A549 (cell line): ENCODE measurements around the gene CD81. TPM values are rescaled to one million over a fixed set of nuclear protein-coding genes. Genes with fewer than 3 reads are reported as not detected.

Experiments used
- BCL3 ChIP-seq: fragments of >200 bp; sonication (Bioruptor Twin); formaldehyde crosslinking; IDR thresholded peaks from 3 replicates; pipeline ENCODE4 v1.6.1; 2016
- CBX2 ChIP-seq: fragments of 200-600 bp; sonication (generic); IDR thresholded peaks from 2 replicates; pipeline ENCODE4 v1.6.1; 2016; ENCODE audit warnings: low read depth, mild to moderate bottlenecking, borderline replicate concordance
- CEBPB ChIP-seq, 2 experiments: fragments of >200 bp in 1 of 2; sonication (Bioruptor Twin) in 1 of 2; formaldehyde crosslinking in 1 of 2; IDR thresholded peaks; 2 replicates each; pipeline ENCODE4 v1.6.1; 2012 to 2016
- CHD2 ChIP-seq: fragments of 150-350 bp; IDR thresholded peaks from 2 replicates; pipeline ENCODE4 v1.6.1; 2014; ENCODE audit warnings: low read length; ENCODE audit not compliant: partially characterized antibody
- CHD4 ChIP-seq: fragments of 200-600 bp; sonication (generic); IDR thresholded peaks from 2 replicates; pipeline ENCODE4 v1.6.1; 2016; ENCODE audit warnings: antibody characterized with exemption, mild to moderate bottlenecking, borderline replicate concordance
- CTCF ChIP-seq: fragments of >200 bp; sonication (Bioruptor Twin); formaldehyde crosslinking; IDR thresholded peaks from 3 replicates; pipeline ENCODE4 v1.5.1; 2016
- EP300 ChIP-seq, 2 experiments: fragments of >200 bp; sonication (Bioruptor Twin); formaldehyde crosslinking; IDR thresholded peaks; 2 replicates in 1 of 2; 3 replicates in 1 of 2; pipeline ENCODE4 v1.6.1; 2016 to 2017
- FOSB ChIP-seq: fragments of 250-450 bp; sonication (Bioruptor Pico); IDR thresholded peaks from 2 replicates; pipeline ENCODE4 v1.5.0; 2020; ENCODE audit warnings: mild to moderate bottlenecking, moderate library complexity
- FOXS1 ChIP-seq: fragments of 250-450 bp; sonication (Bioruptor Pico); IDR thresholded peaks from 2 replicates; pipeline ENCODE4 v1.5.0; 2020; ENCODE audit warnings: mild to moderate bottlenecking, moderate library complexity
- GATA3 ChIP-seq: IDR thresholded peaks from 2 replicates; pipeline ENCODE4 v1.6.1; 2012; ENCODE audit warnings: borderline replicate concordance
- HDAC2 ChIP-seq: fragments of 200-600 bp; sonication (generic); IDR thresholded peaks from 2 replicates; pipeline ENCODE4 v1.6.1; 2016
- HMGXB4 ChIP-seq: fragments of 250-450 bp; sonication (Bioruptor Pico); IDR thresholded peaks from 2 replicates; pipeline ENCODE4 v1.5.0; 2021; ENCODE audit warnings: mild to moderate bottlenecking, moderate library complexity, borderline replicate concordance
- HOXB13 ChIP-seq: fragments of 250-450 bp; sonication (Bioruptor Pico); IDR thresholded peaks from 2 replicates; pipeline ENCODE4 v1.5.0; 2020; ENCODE audit warnings: low read depth, mild to moderate bottlenecking, moderate library complexity
- JUN ChIP-seq, 2 experiments: fragments of >200 bp; sonication (Bioruptor Twin); formaldehyde crosslinking; IDR thresholded peaks; 2 replicates in 1 of 2; 3 replicates in 1 of 2; pipeline ENCODE4 v1.6.1; 2016 to 2017
- MAZ ChIP-seq: fragments of 150-350 bp; IDR thresholded peaks from 2 replicates; pipeline ENCODE4 v1.6.1; 2014; ENCODE audit warnings: antibody characterized with exemption, low read depth, low read length, borderline replicate concordance
- NR3C1 ChIP-seq: fragments of >200 bp; sonication (Bioruptor Twin); formaldehyde crosslinking; IDR thresholded peaks from 3 replicates; pipeline ENCODE4 v1.6.1; 2017
- POLR2A ChIP-seq: IDR thresholded peaks from 2 replicates; pipeline ENCODE4 v1.6.1; 2012; ENCODE audit warnings: mild to moderate bottlenecking, low read length
- POLR2AphosphoS2 ChIP-seq: conservative IDR thresholded peaks from 2 replicates; pipeline ENCODE4 v1.6.1; 2012; ENCODE audit warnings: low read length, improper control_type of control experiment, inconsistent platforms
- RAD21 ChIP-seq, 2 experiments: fragments of >200 bp in 1 of 2; sonication (Bioruptor Twin) in 1 of 2; formaldehyde crosslinking in 1 of 2; IDR thresholded peaks in 1 of 2; conservative IDR thresholded peaks in 1 of 2; 2 replicates in 1 of 2; 3 replicates in 1 of 2; pipeline ENCODE4 v1.6.1; 2012 to 2018; ENCODE audit warnings: inconsistent platforms in 1 of 2
- RCOR1 ChIP-seq: fragments of 150-350 bp; IDR thresholded peaks from 2 replicates; pipeline ENCODE4 v1.6.1; 2014; ENCODE audit warnings: antibody characterized with exemption, low read length, low read depth
- SREBF2 ChIP-seq: fragments of 450-650 bp; IDR thresholded peaks from 2 replicates; pipeline ENCODE4 v1.6.1; 2014; ENCODE audit warnings: mild to moderate bottlenecking, moderate library complexity
- TFCP2L1 ChIP-seq: fragments of 250-450 bp; sonication (Bioruptor Pico); IDR thresholded peaks from 2 replicates; pipeline ENCODE4 v1.5.0; 2021; ENCODE audit warnings: mild to moderate bottlenecking
- TP53 ChIP-seq: fragments of 250-450 bp; sonication (Bioruptor Pico); IDR thresholded peaks from 2 replicates; pipeline ENCODE4 v1.5.0; 2021; ENCODE audit warnings: mild to moderate bottlenecking, moderate library complexity
- ZC3H11A ChIP-seq: fragments of 450-650 bp; IDR thresholded peaks from 2 replicates; pipeline ENCODE4 v1.6.1; 2014; ENCODE audit warnings: antibody characterized with exemption, mild to moderate bottlenecking
- ZFP36 ChIP-seq: fragments of 450-650 bp; IDR thresholded peaks from 2 replicates; pipeline ENCODE4 v1.6.1; 2014; ENCODE audit warnings: borderline replicate concordance; ENCODE audit not compliant: partially characterized antibody
- ZNF302 ChIP-seq: fragments of 250-450 bp; sonication (Bioruptor Pico); IDR thresholded peaks from 2 replicates; pipeline ENCODE4 v1.9.0; 2021; ENCODE audit warnings: inconsistent platforms, mild to moderate bottlenecking, moderate library complexity
- ZSCAN20 ChIP-seq: fragments of 250-450 bp; sonication (Bioruptor Pico); IDR thresholded peaks from 2 replicates; pipeline ENCODE4 v1.8.0; 2022; ENCODE audit warnings: mild to moderate bottlenecking, moderate library complexity
- polyA plus RNA-seq, 4 experiments: library from polyadenylated mRNA; depleted of rRNA in 3 of 4; stranded (reverse); fragments of >200 nt; fragmentation: RNase III in 1 of 4; extraction: RNeasy Plus Mini Kit Qiagen cat#74134 plus additional on column Dnase treatment in 1 of 4; gene quantifications; 2 replicates in 3 of 4; 3 replicates in 1 of 4; pipeline ENCODE4 v1.2.3, GENCODE V29; 2011 to 2017
- TF ChIP-seq, protein P1 (sequence below): fragments of 200-600 bp; sonication (generic); IDR thresholded peaks from 2 replicates; pipeline ENCODE4 v1.6.1; 2016; ENCODE audit warnings: antibody characterized with exemption, mild to moderate bottlenecking, moderate library complexity
- TF ChIP-seq, protein P2 (sequence below): IDR thresholded peaks from 2 replicates; pipeline ENCODE4 v1.6.1; 2012

Gene CD81
- polyA plus RNA-seq, 2 of the 4 experiments (the other 2 are of a cell fraction) = 125 to 247 TPM

DNA sequence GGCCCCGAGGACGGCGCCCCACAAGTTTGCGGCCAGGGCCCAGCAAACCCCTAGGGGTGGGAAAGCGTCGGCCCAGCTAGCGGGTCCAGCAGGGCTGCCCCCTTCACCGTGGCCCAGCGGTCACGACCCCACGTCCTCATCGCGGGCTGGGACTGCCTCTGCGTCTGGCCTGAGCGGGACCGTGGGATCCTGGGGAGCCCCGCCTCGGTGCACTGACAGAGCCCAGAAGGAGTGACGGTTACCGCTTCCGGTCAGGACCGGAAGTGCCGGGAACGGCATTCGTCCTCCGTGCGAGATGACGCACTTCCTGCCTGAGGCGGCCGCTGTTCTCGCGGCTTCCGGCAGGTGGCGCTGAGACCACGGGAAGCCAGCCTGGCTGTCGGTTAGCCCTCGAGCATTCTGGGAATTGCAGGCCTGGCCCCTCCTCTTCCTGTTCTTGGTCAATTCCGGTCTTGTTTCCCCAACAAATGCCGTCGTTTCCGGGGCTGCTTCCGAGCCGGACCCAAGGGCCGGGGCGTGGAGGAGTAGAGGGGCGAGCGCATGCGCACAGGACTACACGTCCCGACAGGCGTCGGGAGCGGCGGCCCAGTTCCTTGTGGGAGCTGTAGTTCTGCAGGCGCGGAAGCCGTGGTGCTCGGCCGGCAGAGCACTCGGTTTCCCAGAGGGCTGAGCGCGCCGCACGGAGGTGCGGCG lies 23.1 kb downstream of the CD81 start, which contains the start of gene TSSC4 (continued):
- TF ChIP-seq FOXS1 (CRISPR knock-in tag) (no peak), JUN (IDR thresholded peaks at IDR 0.05) (peak; percentile 21 to 95; a peak in 4 of 5 replicates), ZSCAN20 (CRISPR knock-in tag) (no peak), EP300 (IDR thresholded peaks at IDR 0.05) (no peak), HOXB13 (CRISPR knock-in tag) (no peak), BCL3 (peak; percentile 76; the same call in 1 of the 3 replicates), RAD21 (conservative IDR thresholded peaks at IDR 0.05 in 1 of 2, IDR thresholded peaks at IDR 0.05 in 1 of 2) (peak; percentile 60 to 66), SREBF2 (no peak), HMGXB4 (CRISPR knock-in tag) (no peak), MAZ (peak; percentile 79; the same call in 1 of the 2 replicates), CHD2 (no peak), CTCF (peak; percentile 91), FOSB (CRISPR knock-in tag) (no peak), GATA3 (peak; percentile 28; the same call in 1 of the 2 replicates), CHD4 (no peak), NR3C1 (no peak), ZC3H11A (no peak; the same call in 1 of the 2 replicates), RCOR1 (no peak), POLR2AphosphoS2 (no peak; the same call in none of the 2 replicates), ZNF302 (CRISPR knock-in tag) (no peak), HDAC2 (no peak), TFCP2L1 (CRISPR knock-in tag) (no peak), POLR2A (peak; percentile 89), CBX2 (no peak), ZFP36 (no peak), CEBPB (IDR thresholded peaks at IDR 0.05) (peak in 1 of 2 experiments; percentile 43; a peak in 1 of 4 replicates), TP53 (CRISPR knock-in tag) (peak; percentile 75)
- TF ChIP-seq, protein P1, sequence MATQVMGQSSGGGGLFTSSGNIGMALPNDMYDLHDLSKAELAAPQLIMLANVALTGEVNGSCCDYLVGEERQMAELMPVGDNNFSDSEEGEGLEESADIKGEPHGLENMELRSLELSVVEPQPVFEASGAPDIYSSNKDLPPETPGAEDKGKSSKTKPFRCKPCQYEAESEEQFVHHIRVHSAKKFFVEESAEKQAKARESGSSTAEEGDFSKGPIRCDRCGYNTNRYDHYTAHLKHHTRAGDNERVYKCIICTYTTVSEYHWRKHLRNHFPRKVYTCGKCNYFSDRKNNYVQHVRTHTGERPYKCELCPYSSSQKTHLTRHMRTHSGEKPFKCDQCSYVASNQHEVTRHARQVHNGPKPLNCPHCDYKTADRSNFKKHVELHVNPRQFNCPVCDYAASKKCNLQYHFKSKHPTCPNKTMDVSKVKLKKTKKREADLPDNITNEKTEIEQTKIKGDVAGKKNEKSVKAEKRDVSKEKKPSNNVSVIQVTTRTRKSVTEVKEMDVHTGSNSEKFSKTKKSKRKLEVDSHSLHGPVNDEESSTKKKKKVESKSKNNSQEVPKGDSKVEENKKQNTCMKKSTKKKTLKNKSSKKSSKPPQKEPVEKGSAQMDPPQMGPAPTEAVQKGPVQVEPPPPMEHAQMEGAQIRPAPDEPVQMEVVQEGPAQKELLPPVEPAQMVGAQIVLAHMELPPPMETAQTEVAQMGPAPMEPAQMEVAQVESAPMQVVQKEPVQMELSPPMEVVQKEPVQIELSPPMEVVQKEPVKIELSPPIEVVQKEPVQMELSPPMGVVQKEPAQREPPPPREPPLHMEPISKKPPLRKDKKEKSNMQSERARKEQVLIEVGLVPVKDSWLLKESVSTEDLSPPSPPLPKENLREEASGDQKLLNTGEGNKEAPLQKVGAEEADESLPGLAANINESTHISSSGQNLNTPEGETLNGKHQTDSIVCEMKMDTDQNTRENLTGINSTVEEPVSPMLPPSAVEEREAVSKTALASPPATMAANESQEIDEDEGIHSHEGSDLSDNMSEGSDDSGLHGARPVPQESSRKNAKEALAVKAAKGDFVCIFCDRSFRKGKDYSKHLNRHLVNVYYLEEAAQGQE = no peak
- TF ChIP-seq, protein P2, sequence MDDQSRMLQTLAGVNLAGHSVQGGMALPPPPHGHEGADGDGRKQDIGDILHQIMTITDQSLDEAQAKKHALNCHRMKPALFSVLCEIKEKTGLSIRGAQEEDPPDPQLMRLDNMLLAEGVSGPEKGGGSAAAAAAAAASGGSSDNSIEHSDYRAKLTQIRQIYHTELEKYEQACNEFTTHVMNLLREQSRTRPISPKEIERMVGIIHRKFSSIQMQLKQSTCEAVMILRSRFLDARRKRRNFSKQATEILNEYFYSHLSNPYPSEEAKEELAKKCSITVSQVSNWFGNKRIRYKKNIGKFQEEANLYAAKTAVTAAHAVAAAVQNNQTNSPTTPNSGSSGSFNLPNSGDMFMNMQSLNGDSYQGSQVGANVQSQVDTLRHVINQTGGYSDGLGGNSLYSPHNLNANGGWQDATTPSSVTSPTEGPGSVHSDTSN = peak; percentile 52
- TF ChIP-seq, all 56 proteins: peak for 16
